Stimulated activated CD4-positive, alpha-beta T cell treated with anti-CD3 and anti-CD28 coated beads, Interleukin-1b, Interleukin-23, amount 100 ng/mL, for 48 hours (primary cell): ENCODE data around the gene GDPD5.

ENCODE experiments used
- DNase-seq: peaks from one replicate; pipeline ENCODE4 v3.0.0-alpha.2; 2020

The GDPD5 gene

DNA sequence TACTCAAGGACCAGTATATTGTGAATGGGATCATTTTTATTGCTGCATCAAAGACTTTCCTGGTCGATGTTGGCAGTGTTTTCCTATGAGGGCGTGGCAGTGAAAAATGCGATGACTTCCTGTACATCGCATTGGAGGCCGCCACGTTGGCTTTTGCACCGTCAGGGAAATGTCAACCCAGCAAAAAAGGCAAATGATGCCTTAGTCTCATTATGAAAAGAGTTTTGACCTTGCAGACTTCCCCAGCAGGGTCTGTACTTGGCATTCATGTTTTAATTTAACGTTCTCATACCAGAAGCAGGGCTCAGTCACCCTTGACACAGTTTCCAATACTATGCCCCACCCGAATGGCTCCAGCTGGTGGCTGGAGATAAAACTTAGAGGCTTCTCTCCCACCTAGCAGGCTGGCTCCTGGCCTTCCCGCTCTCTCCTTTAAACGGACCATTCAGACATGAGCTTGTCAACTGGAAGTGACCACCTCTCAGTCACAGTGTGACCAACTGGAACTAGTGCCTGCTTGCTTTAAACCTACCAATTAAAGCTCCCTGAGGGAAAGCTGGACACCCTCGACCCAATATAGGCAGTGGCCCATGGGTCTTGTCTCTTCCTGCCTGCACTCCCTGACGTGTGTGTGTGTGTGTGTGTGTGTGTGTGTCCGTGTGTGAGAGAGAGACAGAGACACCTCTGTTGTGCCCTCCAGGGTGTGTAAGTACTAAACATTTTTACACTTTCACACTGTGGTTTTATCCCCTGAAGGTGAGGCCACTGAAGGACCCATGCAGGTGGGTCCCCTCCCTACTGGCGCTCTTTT, 8.7 kb upstream of the GDPD5 start:
- DNase-seq = no peak

DNA sequence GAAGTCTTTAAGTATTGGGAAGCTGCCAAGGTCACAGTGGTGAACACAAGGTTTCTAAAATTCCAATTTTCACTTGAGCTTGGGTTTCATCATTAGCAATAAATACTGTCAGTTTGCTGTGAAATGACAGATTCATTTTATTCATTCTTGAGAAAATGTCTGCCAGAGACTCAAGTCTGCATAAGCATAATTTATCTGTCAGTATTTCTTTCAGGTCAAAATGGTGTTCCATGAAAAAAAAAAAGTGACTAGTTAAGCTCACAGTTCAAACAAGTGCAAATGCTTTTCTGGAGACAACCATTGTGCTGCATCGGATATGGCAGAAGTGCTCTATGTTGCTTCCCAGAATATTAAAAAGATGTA, 8.1 kb upstream of the GDPD5 start:
- no peak for DNase-seq

DNA sequence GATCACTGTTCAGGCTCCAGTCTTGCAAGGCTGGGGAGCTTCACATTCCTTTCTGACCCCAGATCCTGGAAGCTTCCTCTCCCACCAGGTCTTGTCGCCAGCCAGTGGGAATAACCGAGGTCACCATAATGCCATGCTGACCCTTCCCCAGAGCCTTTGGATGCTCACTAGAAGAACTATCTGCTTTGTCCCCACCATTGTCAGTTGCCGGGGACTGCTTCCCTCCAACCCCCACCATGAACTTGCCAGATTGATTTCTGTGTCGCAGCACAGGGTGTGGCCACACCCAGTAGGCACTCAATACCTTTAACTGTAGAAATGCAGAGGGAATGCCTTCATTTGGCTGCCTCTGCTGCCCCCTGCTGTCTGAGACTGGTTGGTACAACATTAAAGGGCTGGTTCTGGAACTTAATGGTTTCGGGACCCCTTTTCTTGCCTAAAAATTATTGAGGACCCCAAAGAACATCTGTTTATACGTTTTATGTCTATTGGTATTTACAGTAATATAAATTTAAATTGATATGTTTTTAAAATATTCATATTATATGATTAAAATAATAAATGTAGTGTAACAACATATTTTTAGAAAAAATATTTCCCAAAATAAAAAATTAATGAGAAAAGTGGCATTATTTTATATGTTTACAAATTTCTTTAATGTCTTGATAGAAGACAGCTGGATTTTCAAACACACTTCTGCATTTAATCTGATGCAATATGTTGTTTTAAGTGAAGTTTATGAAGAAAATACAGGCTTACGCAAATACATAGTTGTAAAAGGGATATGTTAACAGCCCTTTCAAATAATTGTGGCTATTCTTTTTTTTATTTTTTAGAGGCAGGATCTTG, 6.7 kb upstream of the GDPD5 start:
- DNase-seq = peak; percentile 79

DNA sequence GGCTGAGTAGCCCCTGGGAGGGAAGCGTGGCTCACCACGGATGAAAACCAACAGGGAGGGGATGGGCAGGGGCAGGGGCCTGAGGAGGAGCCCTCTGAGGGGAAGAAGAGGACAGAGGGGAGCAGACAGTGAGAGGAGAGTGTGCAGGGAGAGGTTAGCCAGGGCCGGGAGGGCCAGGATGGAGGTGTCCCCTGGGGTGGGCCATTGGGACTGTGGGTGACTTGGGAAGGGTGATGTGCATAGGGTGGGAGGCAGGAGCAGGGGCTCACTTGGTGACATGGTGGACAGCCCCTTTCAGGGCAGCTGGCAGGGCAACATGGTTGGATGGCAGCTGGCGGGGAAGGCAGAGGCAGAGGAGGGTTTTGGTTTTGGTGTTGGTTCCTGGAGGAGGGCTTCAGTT, 5.6 kb upstream of the GDPD5 start:
- no peak for DNase-seq

DNA sequence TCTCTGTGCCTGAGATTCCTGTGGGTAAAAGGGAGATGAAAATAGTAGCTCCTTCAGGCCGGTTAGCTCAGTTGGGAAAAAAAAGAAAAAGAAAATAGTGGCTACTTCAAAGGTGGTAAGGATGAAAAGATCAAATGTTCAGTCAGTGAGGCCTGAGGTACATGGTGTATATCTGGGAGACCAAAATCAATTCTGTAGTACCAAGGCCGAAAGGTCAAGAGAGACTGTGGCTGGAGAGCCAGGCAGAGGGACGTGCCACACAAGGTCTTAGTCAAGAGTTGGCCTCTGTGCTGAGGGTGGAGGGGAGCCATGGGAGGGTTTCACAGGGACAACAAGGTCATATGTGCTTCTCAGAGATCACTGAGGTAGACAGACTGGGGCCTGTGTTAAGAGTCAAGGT, 4.8 kb upstream of the GDPD5 start:
- no peak for DNase-seq

DNA sequence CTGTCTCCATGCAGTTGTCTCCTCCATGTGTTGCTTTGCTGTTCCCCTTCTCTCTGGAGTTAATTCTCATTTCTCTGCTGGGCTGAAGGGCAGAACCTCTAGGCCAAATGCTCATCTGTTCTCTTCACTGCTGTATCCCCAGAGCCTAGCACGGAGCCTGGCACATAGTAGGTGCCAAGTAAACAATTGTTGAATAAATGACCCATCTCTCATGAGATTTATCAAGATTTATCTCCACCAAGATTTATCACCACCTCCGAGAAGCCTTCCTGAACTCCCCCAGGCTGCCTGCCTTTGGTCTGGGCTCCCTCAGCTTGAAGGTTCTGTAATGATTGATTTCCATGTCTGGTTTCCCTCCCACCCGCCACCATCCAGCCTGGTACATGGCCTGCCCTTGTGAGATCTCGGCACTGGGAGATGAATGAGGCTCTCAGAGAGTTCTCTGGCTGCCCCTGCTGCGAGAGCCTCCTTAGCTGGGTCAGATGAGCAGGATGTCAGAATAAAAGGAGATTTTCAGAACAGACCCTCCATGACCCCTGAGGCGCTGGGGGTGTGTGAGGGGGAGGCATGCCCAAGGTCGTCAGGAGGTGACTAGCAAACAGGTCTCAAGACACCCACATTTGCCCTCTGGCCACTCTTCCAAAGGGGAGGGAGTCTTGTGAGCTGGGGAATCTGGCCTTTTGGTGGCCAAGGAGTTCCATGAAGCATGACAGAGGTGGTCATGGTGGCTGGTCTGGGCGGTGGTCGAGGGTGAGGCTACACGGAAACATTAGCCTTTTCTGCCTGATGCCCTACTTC, 2.4 kb upstream of the GDPD5 start:
- no peak for DNase-seq

DNA sequence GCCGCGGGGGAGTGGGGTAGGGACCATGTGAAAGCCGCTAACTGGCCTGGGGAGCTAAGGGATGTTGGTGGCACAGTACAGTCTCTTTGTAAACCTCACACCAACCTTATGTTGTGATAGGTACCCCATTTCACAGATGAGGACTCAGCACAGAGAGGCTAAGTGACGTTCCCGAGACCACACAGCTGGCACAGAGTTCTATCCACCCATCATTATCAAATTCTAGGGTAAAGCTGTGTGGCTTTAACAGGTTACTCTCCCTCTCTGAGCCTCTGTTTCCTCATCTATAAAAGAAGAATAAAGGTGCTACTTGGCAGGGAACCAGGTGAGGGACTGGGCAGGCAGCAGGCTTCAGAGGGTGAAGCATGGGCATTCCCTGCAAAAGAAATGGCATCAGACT, 1.4 kb upstream of the GDPD5 start:
- DNase-seq = no peak

DNA sequence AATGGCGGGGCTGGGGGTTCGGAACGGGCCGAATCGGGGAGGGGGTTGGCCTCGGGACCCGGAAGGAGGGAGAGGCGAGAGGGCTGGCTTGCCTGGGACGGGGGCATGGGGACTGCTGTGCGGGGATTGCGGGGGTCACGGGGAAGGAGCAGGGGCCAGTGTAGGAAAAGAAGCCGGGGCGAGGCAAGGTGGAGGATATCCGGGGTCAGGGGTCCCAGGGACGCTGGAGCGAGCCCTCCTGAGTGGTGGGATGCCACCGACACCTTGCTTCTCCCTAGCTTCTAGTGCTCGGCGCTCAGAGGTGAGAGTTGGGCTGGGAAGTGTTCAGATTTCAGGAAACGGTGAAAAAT, 426 bp upstream of the GDPD5 start:
- no peak for DNase-seq

DNA sequence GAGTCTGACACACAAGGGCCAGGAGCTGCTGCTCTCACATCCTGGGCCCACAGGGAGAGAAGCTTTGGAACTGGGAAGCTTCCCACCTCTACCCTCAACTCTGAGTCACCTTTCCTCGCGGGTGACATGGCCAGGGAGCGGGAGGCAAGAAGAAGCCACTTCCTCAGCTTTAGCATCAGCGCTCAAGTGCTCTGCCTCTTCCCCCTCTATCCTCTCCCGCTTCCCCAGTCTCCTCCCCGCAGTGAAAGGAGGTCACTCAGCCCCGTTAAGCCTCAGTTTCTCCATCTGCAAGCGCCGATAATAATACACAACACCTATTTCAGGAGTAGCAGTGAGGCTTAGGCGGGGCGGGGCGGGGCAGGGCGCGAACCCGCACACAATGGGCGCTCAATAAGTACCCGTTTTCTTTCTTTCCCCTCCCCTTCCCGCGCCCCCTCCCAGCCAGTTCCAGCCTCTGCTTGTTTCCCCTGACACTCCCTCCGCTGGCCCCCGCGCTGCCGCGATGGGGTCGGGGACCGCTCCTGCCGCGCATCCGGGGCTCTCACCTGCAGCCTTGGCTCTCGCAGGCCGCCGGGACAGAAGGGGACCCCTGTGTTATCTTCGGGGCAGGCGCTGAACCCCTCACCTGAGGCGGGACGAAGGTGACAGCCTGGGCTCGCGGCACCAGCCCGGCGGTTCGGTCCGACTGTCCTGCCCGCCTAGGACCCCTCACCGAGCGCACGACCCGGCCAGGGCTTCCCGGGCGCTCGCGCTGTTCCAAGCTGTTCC, 892 bp downstream of the GDPD5 start:
- no peak for DNase-seq

DNA sequence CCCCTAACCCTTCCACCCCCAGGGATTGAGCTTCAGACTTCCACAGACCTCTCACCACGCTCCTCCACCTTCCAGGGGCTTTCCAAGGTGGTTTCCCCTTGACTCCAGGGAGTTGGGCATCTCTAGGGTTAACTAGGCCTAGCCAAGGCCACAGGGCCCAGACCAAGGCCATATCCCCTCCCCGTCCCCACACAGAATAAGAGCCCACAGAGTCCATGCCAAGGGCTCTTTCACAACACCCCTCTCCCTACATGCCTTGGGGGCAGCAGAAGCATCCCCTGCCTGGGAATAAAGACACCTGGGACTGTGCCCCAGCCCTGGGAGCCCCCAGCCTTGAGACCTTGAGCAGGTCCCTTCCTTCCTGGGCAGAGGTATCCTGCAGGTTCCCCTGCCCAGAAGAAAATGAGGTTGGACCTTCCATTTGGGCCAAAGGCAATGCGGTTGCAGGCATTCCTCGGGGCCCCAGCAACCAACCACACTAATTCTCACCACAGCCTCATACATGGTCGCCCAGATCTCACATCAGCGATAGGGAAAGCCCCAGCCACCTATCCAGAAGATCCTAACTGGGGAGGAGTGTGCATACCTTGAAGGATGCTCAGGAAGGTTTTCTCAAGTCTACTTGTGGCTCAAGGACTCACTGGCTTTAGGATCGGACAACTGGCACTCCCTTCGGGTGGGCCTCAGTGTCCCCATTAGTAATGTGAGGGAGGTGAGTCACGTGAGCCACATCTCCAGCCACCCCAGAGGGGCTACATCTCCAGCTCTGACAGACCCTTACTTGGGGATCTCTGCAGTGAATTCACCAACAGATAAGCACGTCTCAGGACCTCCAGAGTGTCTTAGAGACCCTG, 1.7 kb downstream of the GDPD5 start:
- DNase-seq = no peak

DNA sequence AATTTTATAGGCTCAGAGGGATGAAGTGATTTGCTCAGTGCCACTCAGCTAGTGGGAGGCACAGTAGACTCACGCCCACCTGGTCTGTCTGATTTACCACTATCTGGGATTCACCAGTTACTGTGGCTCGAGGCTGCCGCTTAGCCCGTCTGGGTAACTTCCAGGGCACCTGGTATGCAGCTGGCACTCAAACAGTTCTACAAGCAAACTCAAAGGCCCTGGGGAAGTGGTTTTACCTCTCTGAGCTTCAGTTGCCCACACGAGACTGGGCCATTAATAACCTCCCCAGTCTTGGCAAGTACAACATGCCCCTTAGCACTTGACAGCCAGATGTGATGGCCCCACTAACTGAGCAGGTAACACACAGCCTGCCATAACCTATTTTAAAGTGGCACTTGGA, 2.6 kb downstream of the GDPD5 start:
- DNase-seq = no peak

DNA sequence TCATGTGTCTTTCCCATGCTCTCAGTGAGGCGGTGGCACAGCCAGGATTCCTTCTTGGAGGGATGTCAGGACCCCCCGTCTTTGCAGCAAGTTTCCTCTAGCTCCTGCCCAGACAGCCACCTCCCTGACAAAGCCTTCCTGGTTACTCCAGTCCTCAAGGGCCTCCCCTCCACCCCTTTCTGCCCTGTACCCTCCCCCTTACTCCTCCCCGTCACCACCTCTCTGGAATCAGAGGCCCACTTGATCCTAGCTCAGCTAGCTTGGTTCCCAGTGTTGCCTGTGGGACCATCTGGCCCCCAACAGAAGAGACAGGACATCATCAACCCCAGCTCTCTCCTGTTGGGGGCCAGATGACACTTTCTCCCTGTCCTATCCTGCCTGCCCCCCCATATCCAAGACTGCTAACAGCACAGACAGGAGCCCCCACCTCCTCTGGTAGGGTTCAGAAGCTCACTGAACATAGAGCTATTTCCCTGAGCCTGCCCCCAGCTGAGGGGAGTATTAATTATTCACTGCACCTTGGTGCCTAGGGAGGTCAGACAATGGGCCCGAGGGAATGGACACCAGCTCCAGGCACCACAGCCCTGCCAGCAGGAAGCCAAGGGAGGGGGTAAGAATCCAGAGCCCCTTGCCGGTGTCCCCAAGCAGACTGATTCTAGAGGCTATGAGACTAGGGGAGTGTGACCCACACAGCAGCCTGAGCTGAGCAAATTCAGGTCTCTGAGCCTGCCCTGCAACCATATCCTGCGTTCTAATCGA, 3.3 kb downstream of the GDPD5 start:
- DNase-seq = no peak

DNA sequence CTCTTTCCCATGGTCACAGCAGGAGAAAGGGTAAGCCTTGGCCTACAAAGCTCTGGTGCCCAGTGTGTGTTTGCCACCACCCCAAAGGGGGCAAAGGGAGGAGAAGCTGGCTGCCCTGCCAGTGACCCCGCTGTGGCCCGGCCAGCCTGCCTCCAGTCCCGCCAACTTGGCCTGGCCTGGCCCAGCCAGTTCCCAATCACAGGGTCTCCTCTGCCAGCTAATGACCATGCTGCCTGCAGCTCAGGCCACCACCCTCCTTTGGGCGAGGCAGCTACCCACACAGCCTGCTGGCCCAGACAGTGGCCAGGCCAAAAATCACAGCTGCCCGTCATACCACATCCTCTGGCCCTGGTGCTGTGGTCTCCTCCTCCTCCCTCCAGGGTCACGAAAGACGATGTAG, 5.1 kb downstream of the GDPD5 start:
- DNase-seq = no peak

DNA sequence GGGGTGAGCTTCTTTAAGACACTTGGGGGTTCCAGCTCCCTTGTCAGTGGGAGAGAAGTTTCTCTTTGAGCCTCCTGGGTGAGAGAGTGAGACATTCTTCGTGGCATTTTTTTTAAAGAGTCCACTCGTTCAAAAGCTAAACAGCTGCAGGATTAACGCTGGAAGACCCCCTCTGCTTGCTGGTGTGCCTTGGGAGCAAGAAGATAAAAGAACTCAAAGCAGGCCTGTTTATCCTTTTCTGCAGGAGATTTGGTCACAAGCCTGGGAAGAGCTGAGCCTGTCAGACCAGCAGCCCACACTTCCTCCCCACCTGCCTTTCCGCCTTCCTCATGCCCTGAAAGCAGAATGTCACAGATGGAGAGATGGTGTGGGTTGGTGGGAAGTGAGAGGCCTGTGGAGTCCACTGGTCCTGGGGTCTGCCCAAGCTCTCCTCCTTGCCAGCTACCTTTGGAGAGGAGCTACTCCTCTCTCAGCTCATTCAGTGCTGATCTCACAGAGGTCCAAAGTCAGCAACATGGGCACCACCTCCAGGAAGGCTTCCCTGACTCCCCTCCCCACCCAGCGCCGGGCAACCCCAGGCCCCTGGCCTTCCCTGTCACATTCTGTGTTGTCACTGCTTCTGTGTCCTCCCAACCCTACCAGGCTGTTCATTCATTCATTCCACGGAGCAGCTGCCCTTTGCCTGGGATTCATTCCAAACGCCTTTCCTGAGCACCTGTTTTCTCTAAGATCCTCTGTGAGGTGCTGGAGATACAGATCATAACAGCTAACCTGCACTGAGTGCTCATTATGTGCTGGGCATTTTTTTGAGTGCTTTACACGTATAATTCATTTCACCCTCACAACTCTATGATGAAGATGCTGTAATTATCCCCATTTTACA, 6.7 kb downstream of the GDPD5 start:
- DNase-seq = no peak

DNA sequence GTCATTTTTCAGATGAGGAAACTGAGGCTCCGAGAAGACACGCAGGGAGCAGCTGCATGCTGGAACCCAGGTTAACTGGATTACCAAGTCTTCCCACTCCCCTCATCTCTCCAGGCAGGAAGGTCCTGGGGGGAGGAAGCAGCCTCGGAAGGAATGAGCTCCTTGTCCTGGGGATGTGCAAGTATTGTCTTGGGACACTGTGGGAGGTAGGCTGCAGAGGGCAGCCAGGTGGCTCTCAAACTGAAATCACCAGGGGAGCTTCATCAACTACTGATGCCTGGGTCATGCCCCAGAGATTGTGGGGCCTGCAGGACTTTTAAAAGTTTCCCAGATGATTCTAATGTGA, 7.6 kb downstream of the GDPD5 start:
- no peak for DNase-seq

DNA sequence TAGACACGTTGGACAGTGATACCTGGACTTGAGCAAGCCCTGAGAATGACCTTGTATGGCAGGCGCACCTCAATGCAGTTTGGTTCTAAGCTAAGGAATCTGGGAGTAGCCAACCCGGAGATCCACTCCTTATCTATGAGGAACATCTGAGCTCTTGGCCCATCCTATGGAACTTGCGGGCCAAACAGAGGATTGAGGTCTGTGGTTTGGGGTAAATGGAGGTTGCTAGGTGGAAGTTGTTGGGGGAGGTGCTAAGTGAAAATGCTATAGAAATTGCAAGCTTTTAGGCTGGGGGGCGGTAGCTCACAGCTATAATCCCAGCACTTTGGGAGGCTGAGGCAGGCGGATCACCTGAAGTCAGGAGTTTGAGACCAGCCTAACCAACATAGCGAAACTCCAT, 8.9 kb downstream of the GDPD5 start:
- DNase-seq = no peak

DNA sequence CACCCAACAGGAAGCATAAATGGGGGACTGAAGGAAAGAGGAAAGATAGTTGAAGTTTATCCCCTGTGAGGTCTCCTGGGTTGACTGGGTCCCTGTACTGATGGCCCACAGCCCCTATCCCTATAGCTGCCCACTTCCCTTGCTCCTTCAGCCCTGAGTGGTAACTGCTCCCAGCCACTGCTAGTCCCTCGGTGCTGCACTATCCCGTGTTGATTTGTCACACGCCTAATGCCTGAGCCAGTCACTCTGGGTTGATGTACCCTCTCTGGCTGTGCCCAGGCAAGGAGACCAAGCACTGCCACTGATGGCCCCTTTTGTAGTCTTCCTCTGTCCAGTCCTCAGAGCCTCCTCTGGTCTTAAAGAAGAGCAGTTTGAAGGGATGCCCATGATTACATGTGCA, 9.6 kb downstream of the GDPD5 start:
- no peak for DNase-seq

DNA sequence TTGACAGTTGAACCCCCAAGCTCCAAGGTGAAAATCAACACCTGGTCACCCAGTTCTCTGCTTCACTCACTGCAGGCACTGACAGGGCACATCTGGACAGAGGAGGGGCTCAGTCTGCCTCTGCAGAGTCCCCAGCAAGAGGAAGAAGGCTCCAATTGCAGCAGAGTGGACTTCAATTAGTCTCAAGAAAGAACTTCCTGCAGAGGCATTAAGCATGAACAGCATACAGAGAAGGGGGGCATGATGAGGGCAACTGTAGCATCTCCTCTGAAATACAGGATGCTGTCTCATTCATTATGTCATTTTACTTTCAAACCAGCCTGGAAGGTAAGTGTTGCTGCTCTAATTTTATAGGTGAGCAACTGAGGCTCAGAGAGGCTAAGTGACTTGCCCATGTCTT, 11.1 kb downstream of the GDPD5 start:
- DNase-seq = no peak

DNA sequence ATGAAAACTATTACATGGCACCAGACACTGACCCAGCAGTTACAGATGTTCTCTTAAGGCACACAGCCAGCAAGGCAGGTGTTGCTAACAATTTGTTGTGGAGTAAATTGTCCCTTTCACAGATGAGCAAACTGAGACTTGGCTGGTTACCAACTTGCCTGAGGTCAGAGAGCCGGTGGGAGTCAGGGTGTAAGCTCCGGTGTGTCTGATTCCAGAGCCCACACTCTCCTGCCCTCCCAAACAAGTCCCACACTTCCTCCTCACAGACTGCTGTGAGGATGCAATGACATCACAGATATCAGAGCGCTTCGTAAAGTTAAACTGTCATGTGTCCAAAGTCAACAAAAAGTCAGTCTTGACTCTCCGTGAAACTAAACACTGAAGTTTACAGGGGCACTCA, 12.5 kb downstream of the GDPD5 start:
- DNase-seq = no peak

DNA sequence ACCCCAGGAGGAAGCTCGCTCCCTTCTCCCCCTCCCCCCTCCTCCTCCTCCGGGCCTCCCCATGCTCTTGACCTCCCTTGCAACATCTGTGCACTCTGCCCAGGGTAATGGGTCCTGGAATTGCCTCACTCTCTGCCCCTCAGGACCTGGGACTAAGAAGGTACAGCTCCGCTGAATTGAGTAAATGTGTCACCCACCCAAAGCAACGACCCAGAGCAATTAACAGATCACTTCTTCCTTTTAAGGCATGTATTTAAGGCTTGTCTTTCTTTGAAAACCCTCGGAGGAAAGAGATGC, 15.1 kb downstream of the GDPD5 start:
- no peak for DNase-seq
